ENCODE measurements around the gene BTAF1.

BTAF1 gene

DNA sequence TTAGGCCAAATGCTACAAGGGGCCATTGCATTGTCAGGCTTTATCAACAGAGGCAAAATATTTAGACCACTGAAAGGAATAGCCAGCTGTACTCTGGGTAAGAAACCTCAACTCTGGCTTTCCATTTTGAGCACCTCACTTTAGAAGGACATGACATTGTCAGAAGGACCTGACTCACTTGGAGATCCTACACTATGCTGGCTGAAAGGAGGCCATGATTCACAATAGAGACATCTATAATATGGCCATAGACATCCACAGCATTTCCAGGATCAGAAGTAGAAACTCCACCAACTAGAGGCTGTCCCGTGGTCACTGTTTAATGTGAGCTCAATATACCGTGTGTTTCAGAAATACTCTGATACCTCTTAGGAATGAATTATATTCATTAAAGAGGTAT, 140.9 kb downstream of the BTAF1 start:
- DNase-seq (ENCODE audit: low read depth): no peak
- no peak overlapping the region for H3K4me3 ChIP-seq (ENCODE audit: low read depth, low read length)
- TF ChIP-seq, protein P1, sequence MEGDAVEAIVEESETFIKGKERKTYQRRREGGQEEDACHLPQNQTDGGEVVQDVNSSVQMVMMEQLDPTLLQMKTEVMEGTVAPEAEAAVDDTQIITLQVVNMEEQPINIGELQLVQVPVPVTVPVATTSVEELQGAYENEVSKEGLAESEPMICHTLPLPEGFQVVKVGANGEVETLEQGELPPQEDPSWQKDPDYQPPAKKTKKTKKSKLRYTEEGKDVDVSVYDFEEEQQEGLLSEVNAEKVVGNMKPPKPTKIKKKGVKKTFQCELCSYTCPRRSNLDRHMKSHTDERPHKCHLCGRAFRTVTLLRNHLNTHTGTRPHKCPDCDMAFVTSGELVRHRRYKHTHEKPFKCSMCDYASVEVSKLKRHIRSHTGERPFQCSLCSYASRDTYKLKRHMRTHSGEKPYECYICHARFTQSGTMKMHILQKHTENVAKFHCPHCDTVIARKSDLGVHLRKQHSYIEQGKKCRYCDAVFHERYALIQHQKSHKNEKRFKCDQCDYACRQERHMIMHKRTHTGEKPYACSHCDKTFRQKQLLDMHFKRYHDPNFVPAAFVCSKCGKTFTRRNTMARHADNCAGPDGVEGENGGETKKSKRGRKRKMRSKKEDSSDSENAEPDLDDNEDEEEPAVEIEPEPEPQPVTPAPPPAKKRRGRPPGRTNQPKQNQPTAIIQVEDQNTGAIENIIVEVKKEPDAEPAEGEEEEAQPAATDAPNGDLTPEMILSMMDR (IDR thresholded peaks at IDR 0.05; ENCODE audit: insufficient read depth, low read depth, low read length, missing control alignments): no peak

DNA sequence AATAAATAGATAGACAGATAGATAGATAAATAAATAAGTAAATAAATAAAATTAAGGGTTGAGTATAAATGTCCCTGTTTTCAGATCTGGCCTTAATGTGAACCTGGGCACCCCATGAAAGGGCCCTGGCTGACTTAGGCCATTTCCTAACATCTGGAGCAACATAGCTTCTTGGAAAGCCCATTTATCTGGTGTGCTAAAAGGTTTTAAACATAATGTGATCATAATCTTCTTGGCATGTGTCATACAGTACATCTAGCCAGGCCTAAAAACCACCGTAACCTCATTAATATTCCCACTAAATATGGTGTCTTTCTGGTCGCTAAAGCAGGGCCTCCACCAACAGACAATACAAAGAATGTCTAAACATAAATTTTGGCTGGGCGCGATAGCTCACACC, 142.8 kb downstream of the BTAF1 start:
- TF ChIP-seq, protein P1 (IDR thresholded peaks at IDR 0.05; ENCODE audit: insufficient read depth, low read depth, low read length, missing control alignments): no peak
- no peak for DNase-seq (ENCODE audit: low read depth)

DNA sequence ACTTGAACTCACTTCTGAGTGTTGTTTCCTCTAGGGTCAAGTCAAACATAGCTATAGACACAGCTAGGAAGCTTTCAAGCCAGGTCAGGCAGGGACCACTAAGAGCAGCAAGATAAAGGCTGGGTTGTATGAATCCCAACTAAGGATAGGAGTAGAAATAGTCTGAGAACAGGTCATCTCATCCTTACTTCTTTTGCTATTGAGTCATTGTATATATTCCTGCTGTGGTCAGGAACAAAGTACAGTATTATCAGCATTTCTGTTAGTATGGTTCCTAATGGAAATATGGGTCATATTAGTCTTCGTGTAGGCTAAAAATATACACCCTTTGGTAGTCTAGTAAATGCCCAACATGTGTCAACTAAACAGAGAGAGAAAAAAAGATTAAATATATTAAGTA, 145.3 kb downstream of the BTAF1 start:
- TF ChIP-seq, protein P1 (IDR thresholded peaks at IDR 0.05; ENCODE audit: insufficient read depth, low read depth, low read length, missing control alignments): no peak
- DNase-seq (ENCODE audit: low read depth): no peak
- no peak overlapping the region for H3K4me3 ChIP-seq (ENCODE audit: low read depth, low read length)

More for the DNA sequence above, 142.8 kb downstream of the BTAF1 start:
- H3K4me3 ChIP-seq (ENCODE audit: low read depth, low read length): no peak overlapping the region

DNA sequence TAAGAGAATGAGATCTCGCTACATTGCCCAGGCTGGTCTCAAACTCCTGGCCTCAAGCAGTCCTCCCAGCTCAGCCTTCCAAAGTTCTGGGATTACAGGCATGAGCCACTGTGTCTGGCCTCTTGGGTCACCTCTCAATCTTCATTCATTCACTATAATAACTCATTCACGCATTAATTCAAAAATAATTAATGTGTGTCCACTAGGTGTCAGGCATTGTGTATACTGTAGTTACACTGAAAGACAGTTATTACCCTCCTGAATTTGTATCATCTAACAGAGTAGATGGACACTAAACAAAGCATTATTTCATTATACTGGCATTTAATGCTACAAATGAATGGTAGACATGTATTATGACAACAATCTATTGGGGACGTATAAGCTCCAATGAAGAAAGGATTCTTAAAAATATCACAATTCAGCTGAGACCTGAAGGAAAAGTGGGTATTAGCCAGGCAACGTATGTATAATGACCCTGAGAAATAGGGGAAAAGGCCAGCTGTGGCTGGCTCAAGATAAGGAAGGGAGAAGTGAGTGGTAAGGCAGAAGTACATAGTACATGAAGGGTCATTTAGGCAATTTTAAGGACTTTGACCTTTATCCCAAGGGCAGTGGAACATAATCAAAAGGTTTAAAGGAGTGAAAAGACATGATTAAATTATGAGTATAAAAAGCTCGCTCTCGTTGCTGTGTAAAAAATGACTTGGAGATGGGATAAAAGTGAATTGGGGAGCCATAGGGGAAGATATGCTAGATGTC, 150.7 kb downstream of the BTAF1 start:
- H3K4me3 ChIP-seq (ENCODE audit: low read depth, low read length): no peak overlapping the region
- peak; percentile 14 for DNase-seq (ENCODE audit: low read depth)
- TF ChIP-seq, protein P1 (IDR thresholded peaks at IDR 0.05; ENCODE audit: insufficient read depth, low read depth, low read length, missing control alignments): no peak

DNA sequence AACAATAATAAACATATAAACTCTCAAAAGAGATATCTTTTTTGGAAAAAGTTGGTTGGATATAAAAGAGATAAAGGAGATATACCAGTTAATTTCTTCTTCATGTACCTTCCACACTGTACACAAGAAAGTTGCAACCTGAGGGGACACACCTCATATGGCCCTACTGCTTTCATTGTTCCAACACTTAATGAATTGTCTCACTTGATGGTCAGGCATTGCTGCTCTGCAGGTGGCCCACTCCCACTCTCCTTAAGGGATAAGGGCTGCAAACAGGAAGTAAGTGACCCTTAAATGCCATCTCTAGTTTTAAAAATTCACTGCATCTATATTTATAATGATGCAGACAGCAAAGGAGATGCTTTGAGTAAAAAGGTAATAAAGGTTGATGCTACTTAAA, 152.3 kb downstream of the BTAF1 start:
- no peak for DNase-seq (ENCODE audit: low read depth)
- no peak overlapping the region for H3K4me3 ChIP-seq (ENCODE audit: low read depth, low read length)
- TF ChIP-seq, protein P1 (IDR thresholded peaks at IDR 0.05; ENCODE audit: insufficient read depth, low read depth, low read length, missing control alignments): no peak

DNA sequence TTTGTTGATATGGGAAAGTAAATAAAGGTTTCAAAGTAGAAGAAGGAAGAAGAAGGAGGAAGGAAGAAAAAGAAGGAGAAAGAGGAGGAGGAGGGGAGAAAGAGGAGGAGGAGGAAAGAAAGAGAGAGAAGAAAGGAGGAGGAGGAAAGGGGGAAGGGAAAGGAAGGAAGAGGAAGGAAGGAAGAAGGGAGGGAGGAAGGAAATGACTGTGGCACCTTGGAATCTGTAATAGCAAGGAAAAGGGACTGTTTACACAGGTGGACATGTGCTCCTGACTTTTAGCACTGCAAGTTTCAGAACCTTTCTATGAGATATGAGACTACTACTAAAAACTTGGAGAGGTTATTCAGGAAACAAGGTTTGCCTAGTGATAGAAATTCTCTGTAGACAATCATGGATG, 153.2 kb downstream of the BTAF1 start:
- no peak overlapping the region for H3K4me3 ChIP-seq (ENCODE audit: low read depth, low read length)
- DNase-seq (ENCODE audit: low read depth): no peak
- TF ChIP-seq, protein P1 (IDR thresholded peaks at IDR 0.05; ENCODE audit: insufficient read depth, low read depth, low read length, missing control alignments): no peak

DNA sequence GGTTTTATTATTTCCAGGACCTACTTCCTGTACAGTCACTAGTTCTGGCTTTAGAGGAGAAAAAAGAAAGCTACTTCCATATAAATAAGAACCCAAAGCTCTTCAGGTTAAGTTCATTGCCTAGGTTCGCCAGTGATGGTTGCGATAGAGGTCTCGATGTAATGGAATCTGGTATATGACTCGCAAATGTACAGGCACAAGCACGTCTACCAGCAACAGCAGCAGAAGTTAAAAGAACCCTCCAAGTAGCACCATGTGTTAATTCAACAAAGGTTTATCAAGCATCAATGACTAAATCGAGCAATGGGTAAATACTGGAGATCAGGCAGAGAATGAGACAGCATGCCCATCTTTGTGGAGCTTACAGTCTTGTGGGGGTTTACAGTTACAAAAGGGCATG, 155.4 kb downstream of the BTAF1 start:
- DNase-seq (ENCODE audit: low read depth): no peak
- TF ChIP-seq, protein P1 (IDR thresholded peaks at IDR 0.05; ENCODE audit: insufficient read depth, low read depth, low read length, missing control alignments): no peak
- H3K4me3 ChIP-seq (ENCODE audit: low read depth, low read length): no peak overlapping the region

Data from GM12865 (cell line).